NCI-H1105 treated with DMSO at 0.1 percent for 48 hours (cell line): ENCODE results near the gene MTHFSD.

ENCODE experiments used
- DNase-seq: peaks from one replicate; lab custom pipeline; 2025; lab: John Stamatoyannopoulos, UW

Gene MTHFSD

DNA sequence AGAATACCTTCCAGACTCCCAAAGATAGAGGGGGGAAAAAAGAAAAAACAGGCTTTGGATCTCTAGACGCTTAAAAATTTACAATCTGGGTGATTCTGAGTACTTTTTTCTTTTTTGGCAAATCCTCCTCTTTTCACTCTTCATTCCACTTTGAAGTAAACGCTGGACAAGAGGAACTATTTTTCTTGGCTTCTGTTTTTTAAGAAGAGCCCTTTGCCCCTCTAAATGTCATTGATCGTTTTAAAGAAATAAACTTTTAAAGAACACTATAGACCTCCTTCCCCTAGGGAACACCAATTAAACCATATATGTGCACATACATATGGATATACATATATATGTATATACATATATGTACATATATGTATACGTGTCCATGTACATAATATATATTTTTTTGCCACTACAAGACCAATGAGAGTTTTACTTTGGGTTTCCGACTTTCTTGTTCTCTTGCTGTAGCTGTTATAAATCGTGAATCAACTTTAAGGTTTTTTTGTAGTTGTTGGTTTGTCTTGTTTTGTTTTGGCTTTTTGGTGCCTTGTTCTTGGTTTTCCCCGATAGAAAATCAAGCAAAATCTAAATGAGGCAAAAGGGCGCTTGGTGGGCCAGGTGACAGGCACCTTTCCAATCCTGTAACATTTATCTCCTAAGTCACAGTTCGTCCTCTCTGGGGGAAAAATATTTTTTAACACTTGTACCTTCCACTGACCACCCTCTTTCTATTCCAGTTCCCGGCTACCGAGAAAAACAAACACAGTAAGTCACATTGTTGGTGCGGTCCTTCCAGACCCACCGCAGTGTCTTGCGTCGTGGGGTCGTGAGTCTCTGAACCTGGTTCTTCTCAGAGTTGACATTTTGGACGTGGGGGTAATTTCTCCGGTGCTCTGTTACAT lies 40.3 kb downstream of the MTHFSD start:
- no peak for DNase-seq

GRCh38 chr16:86513471-86514277 lies 41.4 kb downstream of the MTHFSD start:
- no peak for DNase-seq

DNA sequence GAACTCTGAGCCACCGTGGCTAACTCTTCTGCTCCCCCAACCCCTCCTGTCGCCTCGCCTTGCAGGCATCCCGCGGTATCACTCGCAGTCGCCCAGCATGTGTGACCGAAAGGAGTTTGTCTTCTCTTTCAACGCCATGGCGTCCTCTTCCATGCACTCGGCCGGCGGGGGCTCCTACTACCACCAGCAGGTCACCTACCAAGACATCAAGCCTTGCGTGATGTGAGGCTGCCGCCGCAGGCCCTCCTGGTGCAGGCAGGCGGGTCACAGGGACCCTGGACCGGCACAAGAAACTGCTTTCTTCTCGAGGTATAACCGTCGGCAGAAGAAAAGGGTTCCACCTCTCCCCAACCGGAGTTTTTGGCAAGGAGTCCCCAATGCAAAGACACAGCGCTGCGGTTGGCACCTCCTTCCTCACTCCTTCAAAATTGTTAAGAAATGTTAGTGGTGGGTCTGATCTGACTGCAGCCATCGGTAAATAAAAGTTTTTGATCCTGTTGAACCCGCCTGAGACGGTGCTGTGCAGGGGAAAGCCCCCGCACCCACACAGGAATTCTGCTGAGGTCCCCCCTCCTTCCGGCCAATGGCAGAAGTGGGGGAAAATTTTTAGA lies 42.1 kb downstream of the MTHFSD start:
- DNase-seq, result no peak

GRCh38 chr16:86512301-86512859 lies 42.7 kb downstream of the MTHFSD start:
- DNase-seq, result no peak

DNA sequence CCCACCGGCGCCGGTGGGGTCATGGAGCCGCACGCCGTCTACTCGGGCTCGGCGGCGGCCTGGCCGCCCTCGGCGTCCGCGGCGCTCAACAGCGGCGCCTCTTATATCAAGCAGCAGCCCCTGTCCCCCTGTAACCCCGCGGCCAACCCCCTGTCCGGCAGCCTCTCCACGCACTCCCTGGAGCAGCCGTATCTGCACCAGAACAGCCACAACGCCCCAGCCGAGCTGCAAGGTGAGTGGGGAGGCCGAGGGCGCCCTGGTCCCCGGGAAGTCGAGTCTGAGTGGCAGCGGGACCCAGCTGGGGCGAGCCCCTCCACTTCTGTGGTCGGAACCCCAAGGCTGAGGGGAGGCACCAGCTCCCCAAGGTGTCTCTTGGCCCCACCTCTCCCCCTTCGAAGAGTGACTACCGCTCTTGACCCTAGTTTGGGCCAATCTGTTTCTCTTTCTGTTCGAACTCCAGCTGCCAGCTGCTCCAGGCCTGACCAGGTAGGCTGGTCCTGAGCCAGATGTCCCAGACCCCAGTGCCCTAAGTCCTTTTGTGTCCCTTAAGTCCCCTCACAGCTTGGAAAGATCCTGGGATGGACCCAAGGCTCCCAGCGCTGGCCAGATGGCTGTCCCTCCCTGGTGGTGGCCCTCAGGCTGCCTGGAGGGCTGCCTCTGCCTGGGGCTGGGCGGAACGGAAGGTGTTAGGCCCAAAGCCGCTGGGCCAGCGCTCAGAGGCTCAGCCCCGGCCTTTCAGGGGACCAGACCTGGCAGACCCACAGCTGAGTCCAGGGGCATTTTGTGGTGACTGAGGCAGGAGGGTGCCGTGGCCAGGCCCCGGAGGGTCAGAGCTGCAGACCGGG lies 43.5 kb downstream of the MTHFSD start:
- DNase-seq, result no peak

DNA sequence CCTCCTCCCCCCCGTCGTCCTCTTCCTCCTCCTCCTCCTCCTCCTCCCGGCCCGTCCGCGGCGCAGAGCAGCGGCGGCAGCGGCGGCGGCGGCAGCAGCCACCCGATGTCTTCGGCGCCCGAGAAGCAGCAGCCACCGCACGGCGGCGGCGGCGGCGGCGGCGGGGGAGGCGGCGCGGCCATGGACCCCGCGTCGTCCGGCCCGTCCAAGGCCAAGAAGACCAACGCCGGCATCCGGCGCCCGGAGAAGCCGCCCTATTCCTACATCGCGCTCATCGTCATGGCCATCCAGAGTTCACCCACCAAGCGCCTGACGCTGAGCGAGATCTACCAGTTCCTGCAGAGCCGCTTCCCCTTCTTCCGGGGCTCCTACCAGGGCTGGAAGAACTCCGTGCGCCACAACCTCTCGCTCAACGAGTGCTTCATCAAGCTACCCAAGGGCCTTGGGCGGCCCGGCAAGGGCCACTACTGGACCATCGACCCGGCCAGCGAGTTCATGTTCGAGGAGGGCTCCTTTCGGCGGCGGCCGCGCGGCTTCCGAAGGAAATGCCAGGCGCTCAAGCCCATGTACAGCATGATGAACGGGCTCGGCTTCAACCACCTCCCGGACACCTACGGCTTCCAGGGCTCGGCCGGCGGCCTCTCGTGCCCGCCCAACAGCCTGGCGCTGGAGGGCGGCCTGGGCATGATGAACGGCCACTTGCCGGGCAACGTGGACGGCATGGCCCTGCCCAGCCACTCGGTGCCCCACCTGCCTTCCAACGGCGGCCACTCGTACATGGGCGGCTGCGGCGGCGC lies 44.4 kb downstream of the MTHFSD start, which contains the start of gene FOXF1:
TSS of gene FOXF1 (plus strand) at position 63 of the 797 bp plus-strand sequence. CDS start at position 106, 43 bp downstream.
- DNase-seq, result no peak

GRCh38 chr16:86509759-86510464 lies 45.1 kb downstream of the MTHFSD start:
- peak; percentile 29 for DNase-seq

- no peak for DNase-seq
These were observed 45.9 kb downstream of the MTHFSD start for GRCh38 chr16:86508947-86509758.

DNA sequence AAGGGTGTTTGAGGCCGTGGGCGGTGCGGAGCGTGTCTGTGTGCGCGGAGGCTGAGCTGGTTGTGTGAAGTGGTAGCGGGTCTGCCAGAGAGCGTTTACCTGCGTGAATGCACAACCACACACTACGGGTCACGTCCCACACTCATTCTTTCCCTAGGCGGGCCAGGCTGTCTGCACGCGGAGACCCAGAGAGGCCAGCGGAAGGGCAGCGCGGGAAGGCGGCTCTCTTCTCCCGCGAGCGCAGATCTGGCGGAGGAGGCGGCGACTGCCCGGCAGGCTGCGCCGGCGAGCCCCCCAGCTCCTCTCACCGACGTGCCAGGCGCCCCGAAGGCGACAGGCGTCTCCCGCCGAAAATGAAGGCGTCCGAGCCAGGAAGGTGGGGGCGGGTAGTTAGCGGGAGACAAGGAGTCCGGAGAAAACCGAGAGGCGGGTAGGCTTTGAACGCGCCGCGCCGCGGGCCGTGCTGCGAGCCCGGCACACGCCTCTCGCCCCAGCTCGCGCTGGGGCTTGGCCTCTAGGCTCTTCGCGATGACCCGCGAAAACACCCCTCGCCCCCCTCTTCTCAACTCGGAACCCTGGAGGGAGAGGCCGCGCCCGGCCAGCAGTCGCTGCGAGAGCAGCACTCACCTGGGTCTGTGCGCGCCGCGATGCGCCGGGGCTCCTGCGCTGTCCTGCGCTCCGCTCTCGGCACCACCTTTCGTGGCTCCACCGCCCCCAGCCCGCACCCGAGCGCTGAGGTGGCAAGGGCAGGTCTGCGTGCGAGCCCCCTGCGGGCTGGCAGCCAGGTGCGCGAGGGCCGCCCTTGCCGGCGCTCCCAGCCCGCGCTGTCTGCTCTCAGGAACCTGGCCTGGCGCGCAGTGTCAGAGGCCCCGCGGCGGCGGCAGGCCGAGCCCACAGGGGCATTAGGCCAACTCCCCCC lies 46.7 kb downstream of the MTHFSD start:
- no peak for DNase-seq

GRCh38 chr16:86507173-86508027 lies 47.6 kb downstream of the MTHFSD start:
- DNase-seq, result no peak

DNA sequence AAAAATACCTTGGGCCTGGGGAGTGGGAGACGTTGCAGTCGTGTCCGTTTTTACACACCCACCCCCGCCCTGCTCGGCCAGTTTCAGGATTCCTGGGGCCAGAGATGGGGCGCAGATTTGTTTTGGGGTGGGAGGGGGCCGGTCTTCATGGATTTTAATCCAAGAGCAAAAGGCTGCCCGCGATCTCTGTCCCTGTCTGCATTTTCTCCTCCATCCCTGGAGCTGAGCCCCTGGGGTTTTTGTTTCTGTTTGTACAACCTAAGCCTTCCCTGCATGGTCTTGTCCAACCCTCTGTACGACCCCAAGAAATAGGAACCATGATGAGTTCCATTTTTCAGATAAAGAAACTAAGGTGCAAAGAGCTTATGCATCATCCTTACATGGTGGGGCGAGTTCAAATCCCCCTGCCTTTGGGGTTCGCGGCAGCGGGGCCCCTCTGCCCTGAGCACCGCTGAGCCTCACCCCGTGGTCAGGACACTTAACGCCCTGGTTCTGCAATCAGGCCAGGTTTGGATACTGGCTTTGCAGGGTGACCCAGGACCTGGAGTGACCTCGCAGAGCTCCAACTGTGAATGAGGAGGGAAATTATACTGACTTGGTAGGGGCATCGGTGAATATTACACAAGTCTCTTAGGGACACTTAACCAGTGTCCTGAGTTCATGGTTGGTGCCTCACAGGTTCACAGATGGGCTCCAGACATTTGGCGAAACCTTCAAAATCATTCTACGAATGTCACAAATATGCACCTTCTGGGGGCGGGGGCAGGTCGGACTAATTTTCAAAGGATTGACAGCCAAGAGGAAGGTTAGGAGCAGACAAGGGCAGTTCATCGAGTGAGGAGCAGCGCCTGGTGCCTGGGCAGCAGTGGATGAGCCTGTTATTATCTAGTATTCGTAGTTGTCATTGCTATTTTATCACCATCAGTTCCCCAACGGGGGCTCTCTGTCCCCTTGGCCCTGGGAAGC lies 48.9 kb downstream of the MTHFSD start:
- no peak for DNase-seq

DNA sequence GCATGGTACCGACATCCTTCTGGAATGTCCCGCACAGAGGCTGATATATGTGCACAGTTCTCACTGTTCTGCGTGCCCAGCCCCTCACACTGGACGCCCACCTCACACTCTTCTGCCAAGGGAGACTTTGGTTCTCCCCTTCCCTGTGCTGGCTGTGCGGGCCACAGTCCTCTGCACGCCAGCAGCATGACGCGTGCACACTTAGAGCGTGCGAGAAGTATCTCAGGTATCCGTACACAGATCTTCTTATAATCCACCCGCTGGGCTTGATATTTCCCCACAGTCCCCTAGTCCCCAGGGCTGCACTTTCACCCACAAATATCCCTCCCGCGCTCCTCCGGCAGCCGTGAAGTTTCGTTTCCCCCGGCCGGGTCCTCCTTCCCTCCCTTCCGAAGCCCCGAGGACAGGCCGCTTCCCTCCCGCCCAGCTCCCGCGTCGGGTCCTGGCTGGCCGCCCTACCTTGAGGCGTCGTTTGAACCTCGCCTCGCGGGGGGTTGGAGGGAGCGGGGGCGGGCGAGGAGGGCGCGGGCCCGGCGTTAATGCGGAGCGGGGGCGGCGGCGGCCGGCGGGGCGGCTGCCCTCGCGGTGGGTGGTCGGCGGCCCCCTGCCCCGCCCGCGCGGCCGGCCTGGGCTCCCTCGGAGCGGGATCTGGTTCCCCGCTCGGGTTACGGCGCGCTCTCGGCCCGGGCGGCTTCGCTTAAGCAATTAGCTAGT lies 49.7 kb downstream of the MTHFSD start:
- no peak for DNase-seq

GRCh38 chr16:86504315-86505184 lies 50.5 kb downstream of the MTHFSD start:
- no peak for DNase-seq

GRCh38 chr16:86503830-86504229 lies 51.2 kb downstream of the MTHFSD start:
- DNase-seq, result no peak
